Measurements from ENCODE around the gene F11.
"Not testable (repeated sequence)": the region's sequence is repeated elsewhere in the genome, so short reads cannot be mapped to it uniquely, and the experiment has no call there.

Gene F11

DNA sequence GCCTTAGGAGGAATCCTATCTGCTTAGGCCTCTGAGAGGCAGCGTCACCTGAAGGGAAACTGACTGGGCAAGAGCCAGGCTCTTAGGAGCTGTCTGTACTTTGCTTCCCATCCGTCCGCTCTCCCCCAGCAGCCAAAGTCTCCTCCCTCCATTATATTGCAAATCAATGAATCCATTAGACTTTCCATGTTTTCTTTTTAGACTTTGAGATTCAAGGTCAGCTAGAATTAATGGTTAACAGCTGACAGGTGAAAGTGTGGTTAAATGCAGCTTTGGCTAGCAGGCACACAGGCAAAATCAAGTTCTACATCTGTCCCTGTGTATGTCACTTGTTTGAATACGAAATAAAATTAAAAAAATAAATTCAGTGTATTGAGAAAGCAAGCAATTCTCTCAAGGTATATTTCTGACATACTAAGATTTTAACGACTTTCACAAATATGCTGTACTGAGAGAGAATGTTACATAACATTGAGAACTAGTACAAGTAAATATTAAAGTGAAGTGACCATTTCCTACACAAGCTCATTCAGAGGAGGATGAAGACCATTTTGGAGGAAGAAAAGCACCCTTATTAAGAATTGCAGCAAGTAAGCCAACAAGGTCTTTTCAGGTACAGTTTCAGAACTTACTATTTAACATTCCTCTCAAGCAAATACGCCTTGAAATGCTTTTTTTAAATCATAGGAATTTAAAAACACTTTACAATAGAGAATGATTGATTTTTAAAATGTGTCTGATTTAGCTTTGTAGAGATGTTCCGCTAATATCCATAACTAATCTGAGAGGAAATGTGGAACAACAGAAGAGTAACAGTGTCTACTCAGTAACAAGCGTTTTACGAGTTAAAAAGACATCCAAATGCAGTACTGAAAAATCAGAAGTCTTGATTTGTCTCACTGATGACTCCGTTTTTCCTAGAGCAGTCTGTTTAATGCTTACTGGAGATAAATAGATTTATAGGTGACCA lies at the start of gene F11:
Gene F11 (plus strand): TSS at position 507 of the 970 bp plus-strand sequence. CDS start 948 bp downstream, outside the sequence.
- no peak for ATAC-seq

DNA sequence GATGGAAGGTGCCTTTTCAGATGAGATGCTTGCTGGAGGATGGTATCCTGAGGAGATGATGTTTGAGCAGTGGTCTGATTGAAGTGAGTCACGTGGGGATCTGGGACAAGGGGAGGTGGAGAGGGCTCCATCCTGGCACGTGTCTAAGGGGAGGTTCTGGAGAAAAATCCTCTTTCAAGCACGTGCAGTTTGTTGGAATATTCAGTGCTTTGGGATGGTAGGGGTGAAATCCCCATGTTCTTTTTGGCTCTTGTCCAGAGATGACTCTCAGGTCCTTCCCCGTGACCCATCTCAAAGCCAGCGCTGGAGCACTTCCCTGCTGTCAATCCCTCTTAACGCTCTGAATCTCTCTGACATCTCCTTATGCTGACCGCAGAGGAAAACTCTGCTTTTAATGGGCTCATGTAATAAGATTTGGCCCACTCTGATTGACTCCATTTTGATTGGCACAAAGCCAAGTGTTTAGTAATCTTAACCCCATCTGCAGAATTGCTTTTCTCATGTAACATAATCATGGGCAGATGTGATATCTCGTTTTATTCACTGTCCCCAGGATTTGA lies 49.4 kb upstream of the F11 start:
- no peak for ATAC-seq

DNA sequence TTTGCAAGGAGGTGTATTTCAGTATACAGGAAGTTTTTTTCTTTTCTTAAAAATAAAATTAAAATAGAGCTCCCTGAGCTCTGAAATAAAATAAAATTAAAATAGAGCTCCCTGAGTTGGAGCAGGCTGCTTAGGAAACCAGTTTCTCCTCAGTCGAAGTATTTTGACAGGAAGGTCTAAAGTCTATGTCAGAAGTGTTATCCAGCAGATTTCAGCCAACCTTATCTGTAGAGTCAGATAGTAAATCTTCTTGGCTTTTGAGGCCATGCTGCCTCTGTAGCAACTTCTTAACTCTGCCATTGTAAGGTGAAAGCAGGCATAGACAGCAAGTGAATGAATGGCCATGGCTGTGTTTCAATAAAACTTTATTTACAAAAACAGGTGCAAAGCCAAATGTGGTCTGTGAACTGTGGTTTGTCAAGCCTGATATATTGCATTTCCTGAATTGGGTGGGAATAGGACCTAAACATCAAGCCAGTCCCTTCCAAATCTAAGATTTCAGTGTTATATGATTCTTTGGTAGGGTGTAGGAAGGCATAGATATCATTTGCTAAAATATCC lies 48.2 kb upstream of the F11 start:
- no peak for ATAC-seq

DNA sequence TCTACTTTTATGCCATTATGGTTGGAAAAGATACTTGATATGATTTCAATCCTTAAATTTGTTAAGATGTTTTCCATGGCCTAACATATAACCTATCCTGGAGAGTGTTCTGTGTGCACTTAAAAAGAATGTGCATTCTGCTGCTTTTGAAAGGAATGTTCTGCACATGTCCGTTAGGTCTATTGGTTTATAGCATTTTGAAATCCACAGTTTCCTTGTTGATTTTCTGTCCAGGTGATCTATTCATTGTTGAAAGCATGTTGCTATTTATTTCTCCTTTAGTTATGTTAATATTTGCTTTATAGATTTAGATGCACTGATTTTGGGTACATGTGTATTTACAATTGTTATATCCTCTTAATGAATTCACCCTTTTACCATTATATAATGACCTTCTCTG lies 44.4 kb upstream of the F11 start:
- ATAC-seq: no peak

- no peak for ATAC-seq
Observed at GRCh38 chr4:186225848-186226247, 40.1 kb upstream of the F11 start.

GRCh38 chr4:186226521-186227189 lies 39.3 kb upstream of the F11 start:
- ATAC-seq: no peak

GRCh38 chr4:186227221-186227620 lies 38.8 kb upstream of the F11 start, which contains the start of gene KLKB1:
Gene KLKB1, plus strand, starts transcription at chr4:186227507. Its CDS starts 689 bp downstream, at chr4:186228196.
- ATAC-seq: no peak

DNA sequence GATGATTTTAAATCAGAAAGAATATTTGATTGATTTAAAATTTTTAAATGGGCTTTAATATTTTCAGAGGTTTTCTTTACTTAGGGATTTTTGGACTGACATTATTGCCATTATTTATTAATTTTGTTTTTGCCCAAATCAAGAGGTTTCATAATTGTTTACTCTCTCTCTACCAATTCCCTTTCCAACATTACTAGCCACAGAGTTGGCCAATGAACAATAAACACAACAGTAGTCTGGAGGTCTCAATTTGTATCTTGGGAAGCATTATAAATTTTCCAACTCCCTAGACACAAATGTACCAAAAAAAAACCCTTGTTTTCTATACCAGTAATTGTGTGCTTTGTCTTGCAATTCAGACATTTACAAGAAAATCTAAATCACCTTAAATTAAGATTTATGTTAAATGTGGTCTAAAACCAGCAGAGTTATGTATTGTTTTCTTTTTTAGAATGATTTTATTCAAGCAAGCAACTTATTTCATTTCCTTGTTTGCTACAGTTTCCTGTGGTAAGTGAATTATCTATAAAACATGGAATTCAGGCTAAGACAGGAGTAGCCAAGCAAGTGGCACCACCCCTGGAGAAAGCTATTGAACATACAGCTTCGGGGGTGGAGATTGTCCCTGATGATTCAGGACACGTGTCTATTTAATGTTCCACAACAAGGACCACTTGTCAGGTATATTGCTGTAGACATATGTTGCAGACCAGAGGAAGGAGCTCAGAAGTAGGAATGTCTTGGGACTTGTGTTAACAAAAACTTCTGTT lies 38.1 kb upstream of the F11 start:
- ATAC-seq: no peak

DNA sequence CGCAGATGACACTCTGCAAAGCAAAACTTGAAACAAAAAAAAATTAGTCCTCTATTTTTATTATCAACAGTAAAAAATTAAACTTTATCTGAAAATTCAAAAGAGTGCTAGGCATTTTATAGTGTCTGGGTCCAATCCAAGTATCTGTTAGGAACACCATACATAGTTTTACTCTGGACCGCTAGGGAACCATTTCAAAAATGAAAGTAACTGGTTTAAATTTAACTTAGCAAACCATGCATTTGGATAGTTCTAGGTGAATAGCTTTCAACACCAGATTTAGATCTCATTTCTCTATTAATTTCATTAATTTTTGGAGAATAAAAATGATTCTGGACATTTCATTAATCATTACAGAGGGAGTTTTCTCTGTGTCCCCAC lies 37.5 kb upstream of the F11 start:
- no peak for ATAC-seq

GRCh38 chr4:186234367-186234766 lies 31.6 kb upstream of the F11 start:
- no peak for ATAC-seq

- ATAC-seq: no peak
Observed at GRCh38 chr4:186236126-186236525, 29.9 kb upstream of the F11 start.

GRCh38 chr4:186240452-186240847 lies 25.5 kb upstream of the F11 start:
- no peak for ATAC-seq

DNA sequence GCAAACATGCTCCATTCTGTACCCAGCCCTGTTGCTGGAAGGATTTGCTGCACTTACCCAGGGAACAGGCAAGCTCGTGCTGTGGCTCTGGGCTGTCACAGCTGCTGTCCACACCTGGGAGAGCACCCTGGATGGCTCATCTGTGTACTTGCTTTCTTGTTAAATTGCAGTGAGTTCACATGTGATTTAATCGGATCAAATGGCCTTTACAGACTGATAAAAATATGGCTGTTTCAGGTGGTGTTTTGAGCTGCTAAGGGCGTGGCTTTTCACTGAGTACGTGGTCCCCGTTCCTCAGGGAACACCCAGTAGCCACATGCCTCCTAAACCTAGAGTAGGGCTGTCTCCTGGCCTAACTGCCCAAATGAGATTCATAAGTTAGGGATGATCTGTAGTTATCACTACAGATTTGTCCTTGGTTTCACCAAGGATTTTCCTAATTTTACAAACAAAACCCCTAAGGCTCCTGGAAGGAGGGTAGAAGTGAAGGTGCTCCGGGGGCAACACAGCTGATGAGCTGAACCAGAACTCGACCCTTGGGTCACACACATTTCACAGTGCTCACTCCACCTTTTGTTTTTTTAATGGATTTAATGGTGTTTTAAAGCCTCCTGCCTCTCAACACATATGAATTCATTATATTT lies 25.0 kb upstream of the F11 start:
- no peak for ATAC-seq

GRCh38 chr4:186241616-186242015 lies 24.4 kb upstream of the F11 start:
- no peak for ATAC-seq

DNA sequence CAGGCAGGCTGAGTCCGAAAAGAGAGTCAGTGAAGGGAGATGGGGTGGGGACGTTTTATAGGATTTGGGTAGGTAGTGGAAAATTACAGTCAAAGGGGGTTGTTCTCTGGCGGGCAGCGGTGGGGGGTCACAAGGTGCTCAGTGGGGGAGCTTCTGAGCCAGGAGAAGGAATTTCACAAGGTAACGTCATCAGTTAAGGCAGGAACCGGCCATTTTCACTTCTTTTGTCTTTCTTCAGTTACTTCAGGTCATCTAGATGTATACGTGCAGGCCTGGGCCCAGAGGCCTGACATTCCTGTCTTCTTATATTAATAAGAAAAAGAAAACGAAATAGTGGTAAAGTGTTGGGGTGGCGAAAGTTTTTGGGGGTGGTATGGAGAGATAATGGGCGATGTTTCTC lies 24.0 kb upstream of the F11 start:
- ATAC-seq: not testable (repeated sequence)

DNA sequence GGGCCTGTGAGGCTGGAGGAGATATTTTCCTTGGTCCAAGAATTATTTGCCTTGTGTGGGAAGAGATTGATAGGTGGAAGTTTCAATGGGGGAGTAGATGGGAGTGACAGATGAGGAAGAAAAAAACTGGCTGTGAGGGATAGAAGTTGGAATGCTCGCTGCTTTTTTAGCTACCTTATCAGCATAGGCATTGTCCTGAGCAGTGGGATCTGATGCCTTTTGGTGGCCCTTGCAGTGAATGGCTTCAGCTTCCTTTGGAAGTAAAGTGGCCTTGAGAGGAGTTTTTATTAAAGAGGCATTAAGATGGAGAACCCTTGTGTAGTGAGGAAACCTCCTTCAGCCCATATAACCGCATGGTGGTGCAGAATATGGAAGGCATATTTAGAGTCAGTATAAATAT lies 22.7 kb upstream of the F11 start:
- ATAC-seq: no peak

- no peak for ATAC-seq
Observed at GRCh38 chr4:186244835-186245234, 21.2 kb upstream of the F11 start.

- ATAC-seq: not testable (repeated sequence)
Observed at GRCh38 chr4:186247062-186247752, 18.8 kb upstream of the F11 start.

DNA sequence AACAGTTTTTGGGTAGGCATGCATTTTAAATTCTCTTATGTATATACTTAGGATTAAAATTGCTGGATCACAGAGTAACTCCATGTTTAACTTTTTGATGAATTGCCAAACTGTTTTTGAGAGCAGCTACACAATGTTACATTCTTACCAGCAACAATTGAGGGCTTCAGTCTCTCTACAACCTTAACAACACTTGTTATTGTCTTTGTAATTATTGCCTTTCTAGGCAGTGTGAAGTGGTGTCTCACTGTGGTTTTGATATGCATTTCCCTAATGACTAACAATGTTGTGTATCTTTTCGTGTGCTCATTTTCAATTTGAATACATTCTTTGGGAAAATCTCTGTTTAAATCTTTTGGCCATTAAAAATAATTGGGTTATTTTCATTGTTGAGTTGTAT lies 17.3 kb upstream of the F11 start:
- ATAC-seq: no peak

- no peak for ATAC-seq
Observed at GRCh38 chr4:186249785-186250754, 15.9 kb upstream of the F11 start.
